ENCODE measurements around the gene SNX21.
"Not testable (repeated sequence)": the region's sequence is repeated elsewhere in the genome, so short reads cannot be mapped to it uniquely, and the experiment has no call there.

SNX21 gene

GRCh38 chr20:45833030-45833882 is at the start of gene SNX21:
Gene SNX21, plus strand, starts transcription at chr20:45833799. Its CDS starts 121 bp downstream, at chr20:45833920.
- Histone ChIP-seq H3K4me1 (ENCODE audit: control insufficient read depth, insufficient read depth, low read length) (peaks cover 19% of the 10 kb centered on the region), H3K36me3 (ENCODE audit: control insufficient read depth, insufficient read depth, low read length) (no peaks in the 10 kb centered on the region), H3K27me3 (ENCODE audit: control insufficient read depth, insufficient read depth, low read length) (no peaks in the 10 kb centered on the region), H3K9ac (ENCODE audit: low read length) (peak within 1 kb of the TSS; percentile 89), H3K4me3 (ENCODE audit: low read length) (peak within 1 kb of the TSS; percentile 95), H3K27ac (ENCODE audit: low read depth, low read length) (peak within 1 kb of the TSS; percentile 81)

- Histone ChIP-seq H3K27ac (ENCODE audit: low read depth, low read length) (no peak overlapping the region), H3K27me3 (ENCODE audit: control insufficient read depth, insufficient read depth, low read length) (no peaks in the 10 kb centered on the region), H3K36me3 (ENCODE audit: control insufficient read depth, insufficient read depth, low read length) (no peaks in the 10 kb centered on the region), H3K9ac (ENCODE audit: low read length) (no peak overlapping the region), H3K4me1 (ENCODE audit: control insufficient read depth, insufficient read depth, low read length) (peaks cover 12% of the 10 kb centered on the region), H3K4me3 (ENCODE audit: low read length) (no peak overlapping the region)
Measured at GRCh38 chr20:45788351-45788750, 45.2 kb upstream of the SNX21 start.

GRCh38 chr20:45792317-45793118 is 41.1 kb upstream of the SNX21 start:
- H3K4me1 ChIP-seq (ENCODE audit: control insufficient read depth, insufficient read depth, low read length) = peaks cover 4% of the 10 kb centered on the region
- peak overlapping the region; percentile 4 for H3K9ac ChIP-seq (ENCODE audit: low read length)
- H3K27ac ChIP-seq (ENCODE audit: low read depth, low read length) = peak overlapping the region; percentile 84
- no peaks in the 10 kb centered on the region for H3K27me3 ChIP-seq (ENCODE audit: control insufficient read depth, insufficient read depth, low read length)
- peak overlapping the region; percentile 92 for H3K4me3 ChIP-seq (ENCODE audit: low read length)
- peaks cover 16% of the 10 kb centered on the region for H3K36me3 ChIP-seq (ENCODE audit: control insufficient read depth, insufficient read depth, low read length)

GRCh38 chr20:45796337-45797065 is 37.1 kb upstream of the SNX21 start:
- Histone ChIP-seq H3K4me1 (ENCODE audit: control insufficient read depth, insufficient read depth, low read length) (peaks cover 4% of the 10 kb centered on the region), H3K9ac (ENCODE audit: low read length) (no peak overlapping the region), H3K36me3 (ENCODE audit: control insufficient read depth, insufficient read depth, low read length) (peaks cover 22% of the 10 kb centered on the region), H3K27ac (ENCODE audit: low read depth, low read length) (no peak overlapping the region), H3K4me3 (ENCODE audit: low read length) (no peak overlapping the region), H3K27me3 (ENCODE audit: control insufficient read depth, insufficient read depth, low read length) (no peaks in the 10 kb centered on the region)

GRCh38 chr20:45797510-45797909 is 36.1 kb upstream of the SNX21 start:
- peaks cover 31% of the 10 kb centered on the region for H3K36me3 ChIP-seq (ENCODE audit: control insufficient read depth, insufficient read depth, low read length)
- H3K4me1 ChIP-seq (ENCODE audit: control insufficient read depth, insufficient read depth, low read length); H3K27me3 ChIP-seq (ENCODE audit: control insufficient read depth, insufficient read depth, low read length); H3K27ac ChIP-seq (ENCODE audit: low read depth, low read length); H3K9ac ChIP-seq (ENCODE audit: low read length); H3K4me3 ChIP-seq (ENCODE audit: low read length): not testable (repeated sequence)

- H3K36me3 ChIP-seq (ENCODE audit: control insufficient read depth, insufficient read depth, low read length) = peaks cover 34% of the 10 kb centered on the region
- not testable (repeated sequence) for H3K27ac ChIP-seq (ENCODE audit: low read depth, low read length); H3K27me3 ChIP-seq (ENCODE audit: control insufficient read depth, insufficient read depth, low read length); H3K9ac ChIP-seq (ENCODE audit: low read length); H3K4me3 ChIP-seq (ENCODE audit: low read length); H3K4me1 ChIP-seq (ENCODE audit: control insufficient read depth, insufficient read depth, low read length)
Measured at GRCh38 chr20:45797955-45798354, 35.6 kb upstream of the SNX21 start.

GRCh38 chr20:45798935-45799642 is 34.5 kb upstream of the SNX21 start:
- H3K36me3 ChIP-seq (ENCODE audit: control insufficient read depth, insufficient read depth, low read length) = peaks cover 45% of the 10 kb centered on the region
- H3K27me3 ChIP-seq (ENCODE audit: control insufficient read depth, insufficient read depth, low read length) = no peaks in the 10 kb centered on the region
- no peak overlapping the region for H3K4me3 ChIP-seq (ENCODE audit: low read length)
- no peak overlapping the region for H3K27ac ChIP-seq (ENCODE audit: low read depth, low read length)
- no peak overlapping the region for H3K9ac ChIP-seq (ENCODE audit: low read length)
- no peaks in the 10 kb centered on the region for H3K4me1 ChIP-seq (ENCODE audit: control insufficient read depth, insufficient read depth, low read length)

- Histone ChIP-seq H3K9ac (ENCODE audit: low read length) (no peak overlapping the region), H3K36me3 (ENCODE audit: control insufficient read depth, insufficient read depth, low read length) (peaks cover 52% of the 10 kb centered on the region), H3K27ac (ENCODE audit: low read depth, low read length) (no peak overlapping the region), H3K27me3 (ENCODE audit: control insufficient read depth, insufficient read depth, low read length) (no peaks in the 10 kb centered on the region), H3K4me3 (ENCODE audit: low read length) (no peak overlapping the region), H3K4me1 (ENCODE audit: control insufficient read depth, insufficient read depth, low read length) (no peaks in the 10 kb centered on the region)
Measured at GRCh38 chr20:45801851-45802250, 31.7 kb upstream of the SNX21 start.

- peaks cover 4% of the 10 kb centered on the region for H3K4me1 ChIP-seq (ENCODE audit: control insufficient read depth, insufficient read depth, low read length)
Measured at GRCh38 chr20:45810191-45810970, 23.2 kb upstream of the SNX21 start.

GRCh38 chr20:45812157-45813005 is 21.2 kb upstream of the SNX21 start, which contains the start of gene UBE2C:
Gene UBE2C, plus strand, starts transcription at chr20:45812644. Its CDS starts 52 bp downstream, at chr20:45812696.
- peaks cover 4% of the 10 kb centered on the region for H3K4me1 ChIP-seq (ENCODE audit: control insufficient read depth, insufficient read depth, low read length)
- peaks cover 20% of the 10 kb centered on the region for H3K36me3 ChIP-seq (ENCODE audit: control insufficient read depth, insufficient read depth, low read length)
- no peaks in the 10 kb centered on the region for H3K27me3 ChIP-seq (ENCODE audit: control insufficient read depth, insufficient read depth, low read length)
- peak within 1 kb of the TSS; percentile 19 for H3K27ac ChIP-seq (ENCODE audit: low read depth, low read length)
- no peak within 1 kb of the TSS for H3K9ac ChIP-seq (ENCODE audit: low read length)
- peak within 1 kb of the TSS; percentile 68 for H3K4me3 ChIP-seq (ENCODE audit: low read length)

More at GRCh38 chr20:45810191-45810970, 23.2 kb upstream of the SNX21 start:
- H3K27me3 ChIP-seq (ENCODE audit: control insufficient read depth, insufficient read depth, low read length) = no peaks in the 10 kb centered on the region
- H3K4me3 ChIP-seq (ENCODE audit: low read length) = no peak overlapping the region
- H3K27ac ChIP-seq (ENCODE audit: low read depth, low read length) = no peak overlapping the region
- H3K36me3 ChIP-seq (ENCODE audit: control insufficient read depth, insufficient read depth, low read length) = peaks cover 28% of the 10 kb centered on the region
- no peak overlapping the region for H3K9ac ChIP-seq (ENCODE audit: low read length)

All from rectal smooth muscle tissue (tissue), 1 donor.